ENCODE data around the gene SLC25A4.

GRCh38 chr4:185196437-185196836 is 53.4 kb downstream of the SLC25A4 start:
- TF ChIP-seq CTCF (IDR thresholded peaks at IDR 0.05; ENCODE audit: insufficient read depth, low read depth, low read length) (no peak), EZH2 (IDR thresholded peaks at IDR 0.05; ENCODE audit: insufficient read depth, low read length) (no peak)
